Left lung (tissue), 14 donors: ENCODE measurements around the gene NBPF12. TPM values are rescaled to one million over a fixed set of nuclear protein-coding genes. Genes with fewer than 3 reads are reported as not detected.
"Not testable (repeated sequence)": the region's sequence is repeated elsewhere in the genome, so short reads cannot be mapped to it uniquely, and the experiment has no call there.

ENCODE experiments used
- ATAC-seq: fragments of 200-7000 bp; cut with Tn5 transposase; one replicate; pipeline ENCODE4 v1.9.1; 2020; ENCODE audit warnings: moderate library complexity
- DNase-seq, 4 donors: peaks; one replicate each; pipeline ENCODE4 v3.0.0-alpha.2; 2013 to 2020
- H3K27ac ChIP-seq, 2 donors: fragments of 200-600 bp; sonication (generic) in 1 of 2; one replicate each; pipeline versions ENCODE4 v1.5.0 to v1.8.0; 2020 to 2021
- H3K27me3 ChIP-seq, 2 donors: fragments of 200-600 bp; sonication (generic) in 1 of 2; one replicate each; pipeline versions ENCODE4 v1.5.0 to v1.8.0; 2020 to 2021
- H3K36me3 ChIP-seq, 2 donors: fragments of 200-600 bp; sonication (generic) in 1 of 2; one replicate each; pipeline versions ENCODE4 v1.5.0 to v1.8.0; 2020 to 2021
- H3K4me1 ChIP-seq, 2 donors: fragments of 200-600 bp; one replicate each; pipeline ENCODE4 v1.8.0; 2021
- H3K4me3 ChIP-seq, 2 donors: fragments of 200-600 bp; sonication (generic) in 1 of 2; one replicate each; pipeline versions ENCODE4 v1.5.0 to v1.8.0; 2020 to 2021; ENCODE audit warnings: mild to moderate bottlenecking in 1 of 2
- H3K9me3 ChIP-seq, 2 donors: fragments of 200-600 bp; sonication (generic) in 1 of 2; one replicate each; pipeline versions ENCODE4 v1.5.0 to v1.8.0; 2020 to 2021
- intact Hi-C, 2 donors: fragments of 100-400 bp; cut with DNase I; formaldehyde crosslinking; loops; one replicate each; pipeline versions ENCODE4 v1.11.2 to v1.14.2; 2022
- long read RNA-seq, 12 donors: library from polyadenylated mRNA in 2 of 12; unstranded in 2 of 12; transcript quantifications; one replicate each; pipeline ENCODE4 v2.0.0 and lab custom pipeline, GENCODE V29; 2019 to 2026
- polyA plus RNA-seq, 6 donors: library from polyadenylated mRNA; unstranded; fragments of 120-200 nt; gene quantifications; one replicate each; pipeline ENCODE4 v1.2.1, GENCODE V29; 2013; ENCODE audit not compliant: insufficient read length in 6 of 6
- total RNA-seq, 2 donors: library from RNA; stranded (reverse); fragmentation: NEBNext Ultra II Directional; extraction: Animal tissue kit (Norgen Biotek cat#: 25700); gene quantifications; one replicate each; pipeline ENCODE4 v1.2.1, GENCODE V29; 2021
- donor health status: DM: no; HTN: yes; CAD: no.
- donor health status: DM: no; HTN: no; CAD: no.

The NBPF12 gene
- 10 to 100 TPM in 1 of 2 donors, 1 to 10 TPM in 1; 7.9 to 10.8 TPM for total RNA-seq
- 10 to 100 TPM; 24.8 to 37.2 (median 29.1) TPM for polyA plus RNA-seq
- long read RNA-seq, donor 1, partial matches to known transcripts, result 29 of 29 reads
- long read RNA-seq, donor 1, other reads (novel, unspliced or antisense), result 0 of 29 reads
- long read RNA-seq, donor 2, partial matches to known transcripts, result 10 of 10 reads
- long read RNA-seq, donor 2, other reads (novel, unspliced or antisense), result 0 of 10 reads
- long read RNA-seq, donor 3, partial matches to known transcripts, result 8 of 8 reads
- long read RNA-seq, donor 3, other reads (novel, unspliced or antisense), result 0 of 8 reads
- long read RNA-seq, donor 4, partial matches to known transcripts, result 0 of 1 reads
- long read RNA-seq, donor 4, other reads (novel, unspliced or antisense), result 1 of 1 reads
- long read RNA-seq, donor 5, result 0 reads
- long read RNA-seq, donor 6, partial matches to known transcripts, result 14 of 14 reads
- long read RNA-seq, donor 6, other reads (novel, unspliced or antisense), result 0 of 14 reads
- long read RNA-seq, donor 7, result 0 reads
- long read RNA-seq, donor 8, partial matches to known transcripts, result 12 of 12 reads
- long read RNA-seq, donor 8, other reads (novel, unspliced or antisense), result 0 of 12 reads
- long read RNA-seq, donor 9, result 0 reads
- long read RNA-seq, donor 10, partial matches to known transcripts, result 0 of 2 reads
- long read RNA-seq, donor 10, other reads (novel, unspliced or antisense), result 2 of 2 reads
- long read RNA-seq, donor 11, result 0 reads
- long read RNA-seq, donor 12, result 0 reads

DNA sequence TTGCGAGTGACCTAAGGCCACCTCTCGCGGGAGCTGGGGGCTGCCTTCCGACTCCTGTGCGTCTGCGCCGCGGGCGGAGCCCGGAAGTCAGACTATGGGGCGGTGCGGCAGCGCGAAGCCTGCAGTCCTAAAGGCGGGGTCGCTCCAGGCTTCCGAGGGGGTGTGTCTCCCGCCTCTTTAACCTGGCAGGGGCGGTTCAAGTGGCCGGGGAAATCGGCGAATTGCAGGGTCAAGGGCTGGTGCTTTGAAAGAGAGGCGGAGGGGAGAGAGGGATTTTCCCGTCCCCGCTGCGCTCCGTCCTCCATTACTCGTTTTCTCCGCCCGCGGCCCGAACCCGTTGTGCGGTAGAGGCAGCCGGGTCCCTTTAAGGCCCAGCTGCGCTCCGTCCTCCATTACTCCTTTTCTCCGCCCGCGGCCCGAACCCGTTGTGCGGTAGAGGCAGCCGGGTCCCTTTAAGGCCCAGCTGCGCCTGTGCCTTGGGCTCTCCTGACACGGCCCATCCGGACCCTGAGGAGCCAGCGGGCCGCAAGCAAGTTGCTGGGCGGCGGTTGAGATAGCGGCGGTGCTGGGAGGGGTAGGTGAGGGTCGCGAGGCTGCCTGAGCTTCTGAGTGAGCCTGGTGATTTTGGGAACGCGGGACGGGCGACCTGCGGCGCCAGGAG is at the start of gene NBPF12:
Gene NBPF12 (plus strand): TSS at position 83 of the 661 bp plus-strand sequence. CDS start 21,820 bp downstream, outside the sequence.
- Histone ChIP-seq H3K27ac (peak within 1 kb of the TSS; percentile 85 to 89), H3K4me3 (peak within 1 kb of the TSS; percentile 65 to 86)
- H3K4me1 ChIP-seq, H3K9me3 ChIP-seq, H3K27me3 ChIP-seq, intact Hi-C loops, H3K36me3 ChIP-seq: not testable (repeated sequence)
- peak; percentile 97 for ATAC-seq
- DNase-seq, result peak; percentile 75 to 96 (median 86)

DNA sequence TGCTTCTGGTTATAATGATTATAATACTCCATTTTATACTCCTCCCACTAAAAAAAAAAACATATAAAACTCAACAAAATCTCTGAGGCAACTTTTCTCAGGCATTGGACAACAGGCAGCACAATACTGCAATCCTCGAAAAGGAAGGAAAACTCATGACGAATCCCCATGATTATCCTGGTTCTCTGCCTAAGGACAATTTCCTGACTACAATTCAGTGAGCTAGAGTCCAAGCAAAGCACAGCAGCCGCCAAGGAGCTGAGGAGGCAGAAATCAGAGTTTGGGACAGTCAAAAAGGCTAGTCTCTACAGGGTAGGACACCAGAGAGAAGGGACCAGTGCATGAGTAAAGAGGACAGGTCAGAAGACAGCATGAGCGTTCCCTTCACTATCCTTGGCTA is 46.8 kb upstream of the NBPF12 start:
- peaks cover 0 to 11% of the 10 kb centered on the region in 2 donors for H3K9me3 ChIP-seq
- H3K27ac ChIP-seq, H3K27me3 ChIP-seq, intact Hi-C loops, H3K4me3 ChIP-seq, ATAC-seq, H3K4me1 ChIP-seq, DNase-seq, H3K36me3 ChIP-seq: not testable (repeated sequence)

DNA sequence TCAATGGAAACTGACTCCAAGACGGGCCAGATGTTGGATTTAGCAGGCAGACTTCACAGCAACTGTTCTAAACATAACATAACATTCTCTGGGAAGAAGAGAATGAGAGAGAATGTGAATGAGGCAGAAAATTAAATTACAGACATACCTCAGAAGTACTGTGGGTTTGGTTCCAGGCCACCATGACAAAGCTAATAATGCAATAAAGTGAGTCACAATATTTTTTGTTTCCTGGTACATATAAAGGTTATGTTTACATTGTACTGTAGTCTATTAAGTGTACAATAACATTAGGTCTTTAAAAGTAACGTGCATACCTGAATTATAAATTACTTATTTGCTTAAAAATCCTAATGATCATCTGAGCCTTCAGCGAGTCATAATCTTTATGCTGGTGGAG is 45.8 kb upstream of the NBPF12 start:
- intact Hi-C loops, ATAC-seq: not testable (repeated sequence)

GRCh38 chr1:146907565-146908261 is 30.4 kb upstream of the NBPF12 start:
- H3K4me3 ChIP-seq, H3K36me3 ChIP-seq, DNase-seq, H3K9me3 ChIP-seq, H3K4me1 ChIP-seq, H3K27ac ChIP-seq, ATAC-seq, H3K27me3 ChIP-seq, intact Hi-C loops: not testable (repeated sequence)

More for the DNA sequence above, 45.8 kb upstream of the NBPF12 start:
- peaks cover 0 to 11% of the 10 kb centered on the region in 2 donors for H3K9me3 ChIP-seq
- DNase-seq, H3K4me1 ChIP-seq, H3K4me3 ChIP-seq, H3K36me3 ChIP-seq, H3K27me3 ChIP-seq, H3K27ac ChIP-seq: not testable (repeated sequence)

GRCh38 chr1:146912975-146913374 is 25.1 kb upstream of the NBPF12 start:
- intact Hi-C loops, DNase-seq, H3K4me1 ChIP-seq, H3K27me3 ChIP-seq, H3K27ac ChIP-seq, H3K36me3 ChIP-seq, ATAC-seq, H3K9me3 ChIP-seq, H3K4me3 ChIP-seq: not testable (repeated sequence)

DNA sequence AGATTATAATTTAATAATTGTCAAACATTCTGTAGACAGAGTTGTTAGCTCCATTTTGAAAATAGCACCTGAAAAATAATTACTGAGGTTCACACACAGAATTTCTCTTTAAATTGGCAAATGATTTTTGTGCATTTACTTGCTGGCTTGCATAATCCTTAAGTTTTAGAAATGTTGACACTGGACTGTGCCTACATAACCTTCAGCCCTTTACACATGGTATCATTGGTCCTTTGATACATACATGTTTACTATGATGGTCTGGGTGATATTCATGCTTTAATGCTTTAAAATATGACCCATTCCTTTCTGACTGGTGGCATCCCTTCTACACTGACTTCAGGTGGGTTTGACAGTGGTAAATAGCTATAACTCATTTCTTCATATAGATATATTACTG is 17.3 kb upstream of the NBPF12 start:
- intact Hi-C loops, H3K36me3 ChIP-seq, DNase-seq, H3K4me3 ChIP-seq, H3K9me3 ChIP-seq, H3K4me1 ChIP-seq, H3K27me3 ChIP-seq, H3K27ac ChIP-seq, ATAC-seq: not testable (repeated sequence)

DNA sequence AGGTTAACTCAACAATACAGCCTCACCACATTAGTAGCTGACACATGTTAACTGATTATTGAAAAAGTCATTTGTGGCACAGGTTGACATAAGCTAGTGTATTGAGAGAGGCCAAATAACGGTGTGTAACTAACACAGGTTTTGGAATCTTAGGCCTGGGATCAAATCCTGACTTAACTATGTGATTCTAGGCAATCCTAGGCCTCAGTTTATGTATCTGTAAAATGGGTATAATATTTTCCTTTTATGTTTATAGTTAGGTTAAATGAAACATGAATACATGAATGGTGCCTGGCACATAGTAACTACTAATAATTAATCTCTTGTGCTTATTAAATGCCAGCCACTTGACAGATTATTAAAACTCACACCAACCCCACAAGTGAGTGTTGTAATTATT is 15.5 kb upstream of the NBPF12 start:
- intact Hi-C loops, H3K27ac ChIP-seq, H3K36me3 ChIP-seq, ATAC-seq, H3K27me3 ChIP-seq, H3K4me1 ChIP-seq, H3K4me3 ChIP-seq, H3K9me3 ChIP-seq, DNase-seq: not testable (repeated sequence)

DNA sequence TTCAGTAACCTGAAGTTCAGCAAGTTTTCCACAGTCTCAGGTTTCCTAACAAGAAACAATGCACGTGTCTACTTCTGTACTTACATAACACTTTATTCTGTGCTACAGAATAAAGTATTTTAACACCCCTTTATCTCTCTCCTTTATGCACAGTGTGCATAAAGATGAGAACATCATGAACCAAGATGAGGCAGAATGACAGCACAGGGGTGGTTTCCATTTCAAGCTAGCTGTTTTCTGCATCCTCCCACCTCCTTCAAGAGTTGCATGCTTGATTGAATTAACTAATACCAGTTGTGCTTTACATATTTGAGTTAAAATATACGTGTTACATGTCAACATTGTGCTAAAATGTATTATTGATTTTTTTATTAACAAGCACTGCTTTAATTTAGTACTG is 14.0 kb upstream of the NBPF12 start:
- H3K4me1 ChIP-seq, H3K27me3 ChIP-seq, DNase-seq, H3K4me3 ChIP-seq, intact Hi-C loops, H3K36me3 ChIP-seq, H3K27ac ChIP-seq, ATAC-seq, H3K9me3 ChIP-seq: not testable (repeated sequence)

DNA sequence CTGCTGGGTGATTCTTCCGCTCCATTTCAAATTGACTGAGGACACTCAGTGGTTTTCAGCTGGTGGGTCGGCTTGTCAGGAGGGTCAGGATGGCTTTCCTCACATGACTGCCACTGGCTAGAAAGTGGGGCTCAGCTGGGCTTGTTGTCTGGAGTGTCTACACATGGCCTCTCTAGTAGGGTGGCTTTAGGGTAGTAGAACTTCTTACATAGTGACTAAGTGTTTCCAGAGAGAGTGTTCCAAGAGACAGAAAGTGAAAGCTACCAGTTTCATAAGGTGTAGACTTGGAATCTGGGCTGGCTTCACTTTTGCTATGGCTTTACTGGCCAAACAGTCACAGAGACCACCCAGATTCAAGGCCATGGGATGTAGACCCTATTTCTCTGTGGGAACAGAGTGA is 11.7 kb upstream of the NBPF12 start:
- H3K4me3 ChIP-seq, H3K4me1 ChIP-seq, H3K27ac ChIP-seq, H3K27me3 ChIP-seq, intact Hi-C loops, ATAC-seq, H3K36me3 ChIP-seq, H3K9me3 ChIP-seq, DNase-seq: not testable (repeated sequence)

- H3K9me3 ChIP-seq, H3K36me3 ChIP-seq, DNase-seq, H3K27me3 ChIP-seq, H3K4me1 ChIP-seq, H3K27ac ChIP-seq, ATAC-seq, H3K4me3 ChIP-seq, intact Hi-C loops: not testable (repeated sequence)
Observed at GRCh38 chr1:146930225-146930624, 7.9 kb upstream of the NBPF12 start.

DNA sequence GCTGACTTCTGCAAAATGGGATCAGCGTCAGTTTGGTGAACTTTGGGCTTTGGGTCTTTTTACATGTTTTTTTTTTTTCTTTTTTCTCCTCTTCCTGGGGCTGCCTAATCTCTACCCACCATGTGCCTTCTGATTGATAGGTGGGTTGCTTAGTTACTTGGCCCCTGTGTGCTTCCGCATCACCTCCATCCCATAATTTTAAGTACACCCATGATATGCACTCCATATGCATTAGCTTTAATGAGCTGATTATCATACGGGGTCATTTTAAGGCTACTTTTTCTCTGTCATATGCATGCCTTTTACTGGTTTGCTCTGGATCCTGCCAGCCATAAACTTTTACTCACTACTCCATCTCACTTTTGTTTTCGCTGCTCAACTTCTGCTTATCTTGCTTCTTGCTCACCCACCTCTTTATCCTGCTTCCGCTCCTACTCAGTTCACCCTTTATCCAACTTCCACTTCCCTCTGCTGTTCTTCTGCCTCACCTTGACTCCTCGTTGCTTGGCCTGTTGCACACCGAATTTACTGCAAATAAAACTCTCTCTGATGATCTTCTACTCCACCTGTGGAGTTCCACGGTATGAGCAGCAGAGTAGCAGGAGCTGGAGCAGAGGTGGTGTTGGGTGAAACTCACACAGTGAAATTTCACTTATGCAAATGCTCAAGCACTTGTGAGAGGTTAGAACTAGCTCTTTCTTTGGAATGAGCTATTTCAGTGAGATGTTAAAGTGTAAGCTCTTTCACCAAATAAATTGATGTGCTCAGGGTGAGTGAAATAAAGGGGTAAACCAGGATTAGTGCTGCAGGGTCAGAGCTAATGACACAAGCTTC is 3.5 kb upstream of the NBPF12 start:
- H3K4me1 ChIP-seq, DNase-seq, ATAC-seq, H3K4me3 ChIP-seq, H3K36me3 ChIP-seq, intact Hi-C loops, H3K27ac ChIP-seq, H3K9me3 ChIP-seq, H3K27me3 ChIP-seq: not testable (repeated sequence)

DNA sequence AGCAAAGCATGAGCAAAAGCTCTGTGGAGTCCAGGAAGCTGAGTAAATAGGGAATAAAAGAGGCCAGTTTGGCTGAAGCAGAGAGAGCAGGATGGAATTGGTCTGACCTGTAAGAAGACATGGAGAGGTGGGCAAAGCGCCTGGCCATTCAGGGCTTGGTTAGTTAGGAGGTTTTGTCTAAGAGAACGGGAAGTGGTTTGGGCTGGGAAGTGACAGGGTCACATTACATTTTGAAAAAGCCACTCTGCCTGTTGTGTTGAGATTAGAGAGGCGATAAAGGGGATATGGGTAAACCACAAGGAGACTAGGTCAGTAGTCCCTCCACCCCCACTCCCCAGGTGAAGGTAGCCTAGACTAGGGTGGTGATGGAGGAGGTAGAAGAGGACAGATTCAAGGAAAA is 662 bp upstream of the NBPF12 start:
- H3K27ac ChIP-seq, H3K9me3 ChIP-seq, DNase-seq, ATAC-seq, H3K27me3 ChIP-seq, H3K4me3 ChIP-seq, intact Hi-C loops, H3K4me1 ChIP-seq, H3K36me3 ChIP-seq: not testable (repeated sequence)
